Nephron progenitor cell (in vitro differentiated cells): Measurements from ENCODE around the gene NES.
"Not testable (repeated sequence)": the region's sequence is repeated elsewhere in the genome, so short reads cannot be mapped to it uniquely, and the experiment has no call there.

Experiments used
- DNase-seq: peaks from one replicate; pipeline ENCODE4 v3.0.0; 2021
- H3K27ac Mint-ChIP-seq: 2 replicates; pipeline ENCODE4 v1.8.0; 2021; ENCODE audit warnings: mild to moderate bottlenecking, moderate library complexity, mixed read lengths
- H3K27me3 Mint-ChIP-seq: 2 replicates; pipeline ENCODE4 v1.8.0; 2021; ENCODE audit warnings: mild to moderate bottlenecking, low read depth, mixed read lengths; ENCODE audit not compliant: poor library complexity
- H3K36me3 Mint-ChIP-seq: 2 replicates; pipeline ENCODE4 v1.8.0; 2021; ENCODE audit warnings: low read depth, mixed read lengths
- H3K4me1 Mint-ChIP-seq: 2 replicates; pipeline ENCODE4 v1.8.0; 2021; ENCODE audit warnings: mixed read lengths
- H3K4me3 Mint-ChIP-seq: 2 replicates; pipeline ENCODE4 v1.8.0; 2021; ENCODE audit warnings: mild to moderate bottlenecking, moderate library complexity, mixed read lengths
- H3K9me3 Mint-ChIP-seq: 2 replicates; pipeline ENCODE4 v1.8.0; 2021; ENCODE audit warnings: mild to moderate bottlenecking, moderate library complexity, mixed read lengths
- TF ChIP-seq, protein P1 (sequence below): fragments of 200-600 bp; sonication (generic); IDR thresholded peaks from 2 replicates; pipeline ENCODE4 v1.5.0; 2021; ENCODE audit warnings: antibody characterized with exemption

The NES gene

GRCh38 chr1:156632355-156632754 lies 44.9 kb downstream of the NES start:
- Mint-ChIP-seq H3K36me3 (no peaks in the 10 kb centered on the region), H3K4me1 (no peaks in the 10 kb centered on the region), H3K4me3 (no peak overlapping the region), H3K27ac (peak overlapping the region; percentile 14), H3K27me3 (peaks cover 95% of the 10 kb centered on the region), H3K9me3 (no peaks in the 10 kb centered on the region)
- DNase-seq, result no peak
- TF ChIP-seq, protein P1, sequence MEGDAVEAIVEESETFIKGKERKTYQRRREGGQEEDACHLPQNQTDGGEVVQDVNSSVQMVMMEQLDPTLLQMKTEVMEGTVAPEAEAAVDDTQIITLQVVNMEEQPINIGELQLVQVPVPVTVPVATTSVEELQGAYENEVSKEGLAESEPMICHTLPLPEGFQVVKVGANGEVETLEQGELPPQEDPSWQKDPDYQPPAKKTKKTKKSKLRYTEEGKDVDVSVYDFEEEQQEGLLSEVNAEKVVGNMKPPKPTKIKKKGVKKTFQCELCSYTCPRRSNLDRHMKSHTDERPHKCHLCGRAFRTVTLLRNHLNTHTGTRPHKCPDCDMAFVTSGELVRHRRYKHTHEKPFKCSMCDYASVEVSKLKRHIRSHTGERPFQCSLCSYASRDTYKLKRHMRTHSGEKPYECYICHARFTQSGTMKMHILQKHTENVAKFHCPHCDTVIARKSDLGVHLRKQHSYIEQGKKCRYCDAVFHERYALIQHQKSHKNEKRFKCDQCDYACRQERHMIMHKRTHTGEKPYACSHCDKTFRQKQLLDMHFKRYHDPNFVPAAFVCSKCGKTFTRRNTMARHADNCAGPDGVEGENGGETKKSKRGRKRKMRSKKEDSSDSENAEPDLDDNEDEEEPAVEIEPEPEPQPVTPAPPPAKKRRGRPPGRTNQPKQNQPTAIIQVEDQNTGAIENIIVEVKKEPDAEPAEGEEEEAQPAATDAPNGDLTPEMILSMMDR, result no peak

GRCh38 chr1:156631152-156631551 lies 46.1 kb downstream of the NES start:
- not testable (repeated sequence) for DNase-seq, H3K9me3 Mint-ChIP-seq, H3K4me1 Mint-ChIP-seq, H3K4me3 Mint-ChIP-seq, H3K36me3 Mint-ChIP-seq, H3K27ac Mint-ChIP-seq
- H3K27me3 Mint-ChIP-seq, result peaks cover 97% of the 10 kb centered on the region

GRCh38 chr1:156629823-156630449 lies 47.3 kb downstream of the NES start:
- no peak overlapping the region for H3K4me3 Mint-ChIP-seq
- no peaks in the 10 kb centered on the region for H3K36me3 Mint-ChIP-seq
- no peak for DNase-seq
- no peaks in the 10 kb centered on the region for H3K9me3 Mint-ChIP-seq
- peaks cover 97% of the 10 kb centered on the region for H3K27me3 Mint-ChIP-seq
- H3K27ac Mint-ChIP-seq, result no peak overlapping the region
- H3K4me1 Mint-ChIP-seq, result peaks cover 8% of the 10 kb centered on the region
- TF ChIP-seq, protein P1, result no peak

DNA sequence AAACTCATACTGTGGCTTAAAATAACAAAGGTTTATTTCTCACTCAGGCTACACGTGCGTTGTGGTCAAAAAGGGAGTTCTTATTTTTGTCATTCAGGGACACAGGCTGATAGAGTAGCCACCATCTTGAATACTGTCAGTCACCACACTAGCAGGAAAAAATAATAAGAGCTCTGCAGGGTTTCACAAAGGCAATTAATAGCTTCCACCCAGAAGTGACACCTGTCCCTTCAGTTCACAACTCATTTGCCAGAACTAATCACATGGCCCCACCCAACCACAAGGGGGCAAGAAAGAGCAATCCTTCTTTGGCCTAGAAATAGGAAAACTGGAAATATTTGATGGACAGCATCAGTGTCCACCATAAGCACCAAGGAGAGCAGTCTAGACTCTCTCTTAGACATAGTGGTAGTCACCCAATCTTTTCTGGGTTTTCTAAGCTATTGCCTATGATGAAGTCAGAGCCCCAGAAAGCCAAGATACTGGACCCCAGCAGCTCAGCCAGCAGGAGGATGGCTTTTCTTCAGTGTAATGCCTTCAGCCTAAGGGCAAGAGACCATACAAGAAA lies 49.8 kb downstream of the NES start:
- H3K36me3 Mint-ChIP-seq, result no peaks in the 10 kb centered on the region
- H3K4me3 Mint-ChIP-seq, result no peak overlapping the region
- no peak overlapping the region for H3K27ac Mint-ChIP-seq
- peaks cover 8% of the 10 kb centered on the region for H3K4me1 Mint-ChIP-seq
- H3K9me3 Mint-ChIP-seq, result no peaks in the 10 kb centered on the region
- TF ChIP-seq, protein P1, result peak; percentile 73
- H3K27me3 Mint-ChIP-seq, result peaks cover 100% of the 10 kb centered on the region
- peak; percentile 64 for DNase-seq

GRCh38 chr1:156626079-156626438 lies 51.1 kb downstream of the NES start:
- Mint-ChIP-seq H3K9me3 (no peaks in the 10 kb centered on the region), H3K4me3 (peak overlapping the region; percentile 7), H3K27ac (no peak overlapping the region), H3K36me3 (no peaks in the 10 kb centered on the region), H3K27me3 (peaks cover 100% of the 10 kb centered on the region), H3K4me1 (peaks cover 8% of the 10 kb centered on the region)
- TF ChIP-seq, protein P1, result peak; percentile 48
- DNase-seq, result no peak

- Mint-ChIP-seq H3K4me3 (peak overlapping the region; percentile 75), H3K27ac (no peak overlapping the region), H3K4me1 (peaks cover 8% of the 10 kb centered on the region), H3K36me3 (no peaks in the 10 kb centered on the region), H3K9me3 (no peaks in the 10 kb centered on the region), H3K27me3 (peaks cover 100% of the 10 kb centered on the region)
- DNase-seq, result peak; percentile 78
- TF ChIP-seq, protein P1, result peak; percentile 82
Measured at GRCh38 chr1:156625436-156626078, 51.6 kb downstream of the NES start.
